ENCODE measurements around the gene FGF6.

- TF ChIP-seq CTCF (IDR thresholded peaks at IDR 0.05) (no peak), POLR2A (IDR thresholded peaks at IDR 0.05) (no peak)
Observed at GRCh38 chr12:4489556-4489955, 43.9 kb upstream of the FGF6 start.

Measured in esophagus squamous epithelium (tissue), 4 donors.